ENCODE measurements around the gene CYB561A3.

CYB561A3 gene

DNA sequence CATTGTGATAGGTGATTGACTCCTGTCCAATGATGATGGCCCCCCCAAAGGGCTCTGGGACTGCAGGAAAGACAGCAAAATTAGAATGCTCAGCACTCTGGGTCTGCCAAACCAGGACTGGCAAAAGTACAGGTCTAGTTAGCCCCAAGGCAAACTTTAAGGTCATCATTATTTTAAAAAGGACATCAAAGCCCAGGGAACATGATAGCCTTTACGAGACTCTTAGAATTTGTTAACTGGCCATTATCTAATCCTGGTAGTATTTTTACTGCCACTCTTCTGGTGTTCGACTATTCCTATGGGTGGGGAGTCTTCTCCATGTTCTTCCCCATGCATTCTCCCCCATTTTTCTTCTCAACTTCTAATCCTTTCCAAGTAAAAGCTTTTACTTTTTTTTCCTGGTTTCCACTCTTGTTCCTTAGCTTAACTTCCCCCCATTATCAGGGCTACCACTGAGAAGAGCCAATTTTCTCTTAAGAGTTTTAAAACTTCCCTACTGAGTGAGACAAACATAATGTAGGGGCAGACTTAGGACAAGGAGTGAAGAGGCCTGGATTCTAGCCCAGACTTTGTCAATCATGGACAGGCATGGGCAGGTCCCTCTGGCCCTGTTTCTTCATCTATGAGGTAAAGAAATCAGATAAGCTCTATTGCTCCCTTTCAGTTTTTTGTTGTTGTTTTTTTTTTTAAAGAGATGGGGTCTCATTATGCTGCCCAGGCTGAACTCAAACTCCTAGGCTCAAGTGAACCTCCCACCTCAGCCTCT lies 35.9 kb downstream of the CYB561A3 start:
- in situ Hi-C loops (cut with HindIII; ENCODE audit: low pct_unique_long_range_greater_than_20kb, low sequenced_read_pairs), result no loop called here
- peak in 1 of 2 experiments; percentile 36 for DNase-seq (ENCODE audit: low read depth in 1 of 2, low spot score in 1 of 2)
- TF ChIP-seq JUND (IDR thresholded peaks at IDR 0.05; ENCODE audit: low read depth), result no peak

- DNase-seq (ENCODE audit: low read depth in 1 of 2, low spot score in 1 of 2), result no peak
- TF ChIP-seq JUND (IDR thresholded peaks at IDR 0.05; ENCODE audit: low read depth), result no peak
- in situ Hi-C loops (cut with HindIII; ENCODE audit: low pct_unique_long_range_greater_than_20kb, low sequenced_read_pairs), result no loop called here
These were observed 46.4 kb downstream of the CYB561A3 start for GRCh38 chr11:61315260-61315659.

DNA sequence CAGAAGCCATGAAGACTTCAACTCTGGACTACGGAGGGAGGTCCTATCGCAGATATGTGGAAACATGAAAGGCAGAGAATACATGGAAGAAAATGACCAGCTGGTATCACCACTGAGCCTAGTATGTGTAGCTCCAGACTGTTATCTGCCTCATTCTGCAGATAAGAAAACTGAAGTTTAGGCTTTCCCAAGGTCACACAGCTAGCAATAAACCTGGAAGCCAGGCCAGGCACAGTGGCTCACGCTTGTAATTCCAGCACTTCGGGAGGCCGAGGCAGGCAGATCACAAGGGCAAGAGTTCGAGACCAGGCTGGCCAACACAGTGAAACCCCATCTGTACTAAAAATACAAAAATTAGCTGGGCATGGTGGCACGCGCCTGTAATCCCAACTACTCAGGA lies 50.9 kb downstream of the CYB561A3 start:
- DNase-seq (ENCODE audit: low read depth in 1 of 2, low spot score in 1 of 2), result no peak
- in situ Hi-C loops (cut with HindIII; ENCODE audit: low pct_unique_long_range_greater_than_20kb, low sequenced_read_pairs), result no loop called here
- no peak for TF ChIP-seq JUND (IDR thresholded peaks at IDR 0.05; ENCODE audit: low read depth)

DNA sequence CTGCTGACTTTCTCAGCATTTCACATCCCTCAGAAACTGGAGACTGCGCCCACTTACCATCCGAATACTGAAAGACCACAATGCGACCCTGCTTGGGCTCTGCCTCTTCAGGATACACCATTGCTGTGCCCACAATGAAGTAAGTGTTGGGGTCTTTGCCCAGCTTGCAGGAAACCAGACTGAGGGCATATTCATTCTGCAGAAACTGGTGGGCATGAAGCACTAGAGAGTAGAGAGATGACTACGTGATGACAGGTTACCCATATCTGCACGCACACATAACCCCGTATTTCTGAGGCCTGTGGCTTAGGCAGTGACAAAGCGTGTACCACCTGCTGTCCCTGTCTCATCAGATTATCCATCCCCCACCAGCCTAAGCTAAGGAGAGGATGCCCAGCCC lies 51.9 kb downstream of the CYB561A3 start:
- DNase-seq (ENCODE audit: low read depth in 1 of 2, low spot score in 1 of 2), result no peak
- in situ Hi-C loops (cut with HindIII; ENCODE audit: low pct_unique_long_range_greater_than_20kb, low sequenced_read_pairs), result no loop called here
- no peak for TF ChIP-seq JUND (IDR thresholded peaks at IDR 0.05; ENCODE audit: low read depth)

GRCh38 chr11:61309141-61309540 lies 52.5 kb downstream of the CYB561A3 start:
- no peak for DNase-seq (ENCODE audit: low read depth in 1 of 2, low spot score in 1 of 2)
- in situ Hi-C loops (cut with HindIII; ENCODE audit: low pct_unique_long_range_greater_than_20kb, low sequenced_read_pairs), result no loop called here
- TF ChIP-seq JUND (IDR thresholded peaks at IDR 0.05; ENCODE audit: low read depth), result no peak

- TF ChIP-seq JUND (IDR thresholded peaks at IDR 0.05; ENCODE audit: low read depth), result no peak
- in situ Hi-C loops (cut with HindIII; ENCODE audit: low pct_unique_long_range_greater_than_20kb, low sequenced_read_pairs), result no loop called here
- DNase-seq (ENCODE audit: low read depth in 1 of 2, low spot score in 1 of 2), result no peak
These were observed 54.3 kb downstream of the CYB561A3 start for GRCh38 chr11:61307354-61307753.

- no peak for TF ChIP-seq JUND (IDR thresholded peaks at IDR 0.05; ENCODE audit: low read depth)
- in situ Hi-C loops (cut with HindIII; ENCODE audit: low pct_unique_long_range_greater_than_20kb, low sequenced_read_pairs), result no loop called here
- no peak for DNase-seq (ENCODE audit: low read depth in 1 of 2, low spot score in 1 of 2)
These were observed 55.5 kb downstream of the CYB561A3 start for GRCh38 chr11:61306221-61306620.

GRCh38 chr11:61305417-61305816 lies 56.3 kb downstream of the CYB561A3 start:
- no peak for TF ChIP-seq JUND (IDR thresholded peaks at IDR 0.05; ENCODE audit: low read depth)
- no peak for DNase-seq (ENCODE audit: low read depth in 1 of 2, low spot score in 1 of 2)
- in situ Hi-C loops (cut with HindIII; ENCODE audit: low pct_unique_long_range_greater_than_20kb, low sequenced_read_pairs), result no loop called here

DNA sequence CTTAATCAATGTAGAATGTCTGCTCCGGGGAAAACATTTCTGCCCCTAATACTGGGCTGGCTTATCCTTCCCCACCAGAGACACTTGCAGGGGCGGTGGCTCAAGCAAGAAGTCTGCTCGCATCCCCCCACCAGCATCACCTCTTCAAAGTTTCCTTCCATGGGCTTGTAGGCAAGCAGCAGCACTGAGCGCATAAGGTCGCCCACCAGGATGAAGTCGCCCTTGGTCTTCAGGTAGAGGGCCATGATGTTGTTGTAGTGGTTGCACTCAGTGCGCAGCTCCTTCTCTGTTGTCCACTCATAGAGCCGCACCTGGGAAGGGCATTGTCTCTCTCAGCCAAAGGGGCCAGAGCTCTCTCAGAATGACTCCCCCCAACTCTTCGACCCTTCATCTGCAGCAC lies 58.0 kb downstream of the CYB561A3 start:
- TF ChIP-seq JUND (IDR thresholded peaks at IDR 0.05; ENCODE audit: low read depth), result no peak
- no peak for DNase-seq (ENCODE audit: low read depth in 1 of 2, low spot score in 1 of 2)
- in situ Hi-C loops (cut with HindIII; ENCODE audit: low pct_unique_long_range_greater_than_20kb, low sequenced_read_pairs), result no loop called here

- in situ Hi-C loops (cut with HindIII; ENCODE audit: low pct_unique_long_range_greater_than_20kb, low sequenced_read_pairs), result no loop called here
- TF ChIP-seq JUND (IDR thresholded peaks at IDR 0.05; ENCODE audit: low read depth), result no peak
- no peak for DNase-seq (ENCODE audit: low read depth in 1 of 2, low spot score in 1 of 2)
These were observed 59.1 kb downstream of the CYB561A3 start for GRCh38 chr11:61302550-61302949.

Data from T47D (cell line).